Progenitor cell of endocrine pancreas (in vitro differentiated cells): ENCODE data around the gene RNF220. TPM values are rescaled to one million over a fixed set of nuclear protein-coding genes. Genes with fewer than 3 reads are reported as not detected.

ENCODE experiments used
- DNase-seq: peaks from one replicate; pipeline ENCODE4 v3.0.0; 2021; ENCODE audit warnings: low spot score; ENCODE audit not compliant: unreplicated experiment
- H3K27ac Mint-ChIP-seq: 2 replicates; pipeline ENCODE4 v1.8.0; 2021; ENCODE audit warnings: mild to moderate bottlenecking, moderate library complexity, mixed read lengths
- H3K27me3 Mint-ChIP-seq: 2 replicates; pipeline ENCODE4 v1.8.0; 2021; ENCODE audit warnings: mixed read lengths
- H3K36me3 Mint-ChIP-seq: 2 replicates; pipeline ENCODE4 v1.8.0; 2022; ENCODE audit warnings: mixed read lengths; ENCODE audit not compliant: insufficient read depth
- H3K4me1 Mint-ChIP-seq: 2 replicates; pipeline ENCODE4 v1.8.0; 2021; ENCODE audit warnings: low read depth, mixed read lengths
- H3K4me3 Mint-ChIP-seq: 2 replicates; pipeline ENCODE4 v1.8.0; 2021; ENCODE audit warnings: low read depth, mild to moderate bottlenecking, moderate library complexity, mixed read lengths
- H3K9me3 Mint-ChIP-seq: 2 replicates; pipeline ENCODE4 v1.8.0; 2021; ENCODE audit warnings: low read depth, mixed read lengths
- total RNA-seq: library from RNA; stranded (reverse); gene quantifications from 2 replicates; pipeline ENCODE4 v1.2.1, GENCODE V29; 2021
- TF ChIP-seq, protein P1 (sequence below): fragments of 200-600 bp; sonication (generic); IDR thresholded peaks from one replicate; pipeline ENCODE4 v1.5.0; 2021; ENCODE audit warnings: antibody characterized with exemption, mild to moderate bottlenecking; ENCODE audit not compliant: unreplicated experiment

RNF220 gene
- total RNA-seq, 1 donor from 2014 or later = 85.9 TPM

GRCh38 chr1:44366371-44366975 lies 38.6 kb upstream of the RNF220 start:
- Mint-ChIP-seq H3K27ac (no peak overlapping the region), H3K9me3 (no peaks in the 10 kb centered on the region)
- TF ChIP-seq, protein P1, sequence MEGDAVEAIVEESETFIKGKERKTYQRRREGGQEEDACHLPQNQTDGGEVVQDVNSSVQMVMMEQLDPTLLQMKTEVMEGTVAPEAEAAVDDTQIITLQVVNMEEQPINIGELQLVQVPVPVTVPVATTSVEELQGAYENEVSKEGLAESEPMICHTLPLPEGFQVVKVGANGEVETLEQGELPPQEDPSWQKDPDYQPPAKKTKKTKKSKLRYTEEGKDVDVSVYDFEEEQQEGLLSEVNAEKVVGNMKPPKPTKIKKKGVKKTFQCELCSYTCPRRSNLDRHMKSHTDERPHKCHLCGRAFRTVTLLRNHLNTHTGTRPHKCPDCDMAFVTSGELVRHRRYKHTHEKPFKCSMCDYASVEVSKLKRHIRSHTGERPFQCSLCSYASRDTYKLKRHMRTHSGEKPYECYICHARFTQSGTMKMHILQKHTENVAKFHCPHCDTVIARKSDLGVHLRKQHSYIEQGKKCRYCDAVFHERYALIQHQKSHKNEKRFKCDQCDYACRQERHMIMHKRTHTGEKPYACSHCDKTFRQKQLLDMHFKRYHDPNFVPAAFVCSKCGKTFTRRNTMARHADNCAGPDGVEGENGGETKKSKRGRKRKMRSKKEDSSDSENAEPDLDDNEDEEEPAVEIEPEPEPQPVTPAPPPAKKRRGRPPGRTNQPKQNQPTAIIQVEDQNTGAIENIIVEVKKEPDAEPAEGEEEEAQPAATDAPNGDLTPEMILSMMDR = no peak

GRCh38 chr1:44367944-44368343 lies 37.1 kb upstream of the RNF220 start:
- peaks cover 24% of the 10 kb centered on the region for H3K27me3 Mint-ChIP-seq
- no peaks in the 10 kb centered on the region for H3K9me3 Mint-ChIP-seq
- H3K4me3 Mint-ChIP-seq = no peak overlapping the region

More at GRCh38 chr1:44366371-44366975, 38.6 kb upstream of the RNF220 start:
- Mint-ChIP-seq H3K4me1 (peaks cover 4% of the 10 kb centered on the region), H3K36me3 (no peaks in the 10 kb centered on the region), H3K27me3 (peaks cover 24% of the 10 kb centered on the region), H3K4me3 (no peak overlapping the region)
- no peak for DNase-seq

GRCh38 chr1:44368471-44369151 lies 36.4 kb upstream of the RNF220 start:
- Mint-ChIP-seq H3K27ac (no peak overlapping the region), H3K4me1 (peaks cover 4% of the 10 kb centered on the region), H3K4me3 (no peak overlapping the region), H3K36me3 (no peaks in the 10 kb centered on the region), H3K27me3 (peaks cover 23% of the 10 kb centered on the region), H3K9me3 (no peaks in the 10 kb centered on the region)
- DNase-seq = no peak
- TF ChIP-seq, protein P1 = no peak

More at GRCh38 chr1:44367944-44368343, 37.1 kb upstream of the RNF220 start:
- Mint-ChIP-seq H3K4me1 (peaks cover 4% of the 10 kb centered on the region), H3K27ac (no peak overlapping the region), H3K36me3 (no peaks in the 10 kb centered on the region)
- no peak for DNase-seq
- TF ChIP-seq, protein P1 = no peak

GRCh38 chr1:44371206-44371605 lies 33.8 kb upstream of the RNF220 start:
- Mint-ChIP-seq H3K36me3 (no peaks in the 10 kb centered on the region), H3K4me1 (peaks cover 4% of the 10 kb centered on the region), H3K4me3 (no peak overlapping the region), H3K27ac (no peak overlapping the region), H3K27me3 (peaks cover 21% of the 10 kb centered on the region), H3K9me3 (no peaks in the 10 kb centered on the region)
- DNase-seq = no peak
- TF ChIP-seq, protein P1 = no peak

DNA sequence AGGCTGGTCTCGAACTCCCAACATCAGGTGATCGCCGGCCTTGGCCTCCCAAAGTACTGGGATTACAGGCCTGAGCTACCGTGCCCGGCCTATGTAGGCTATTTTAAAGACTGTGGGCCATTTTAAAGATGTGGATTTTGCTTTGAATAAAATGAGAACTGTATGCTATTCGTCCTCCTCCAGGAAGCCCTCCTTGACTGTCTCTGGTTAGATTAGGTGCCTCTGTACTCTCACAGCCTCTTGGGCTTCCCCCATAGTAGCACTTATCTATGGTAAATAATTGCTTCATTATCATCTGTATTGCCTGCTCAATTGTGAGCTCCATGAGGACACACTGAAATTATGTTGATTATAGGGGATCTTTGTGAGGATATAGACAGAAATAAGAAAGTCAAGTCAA lies 29.5 kb upstream of the RNF220 start:
- Mint-ChIP-seq H3K4me3 (no peak overlapping the region), H3K27ac (no peak overlapping the region), H3K9me3 (no peaks in the 10 kb centered on the region), H3K27me3 (peaks cover 13% of the 10 kb centered on the region), H3K4me1 (peaks cover 2% of the 10 kb centered on the region), H3K36me3 (no peaks in the 10 kb centered on the region)
- TF ChIP-seq, protein P1 = no peak
- DNase-seq = no peak
